GM23338 (cell line): ENCODE measurements around the gene KDM4B.
A peak's percentile ranks its signal among the peaks of the same experiment; 100 is the strongest.

Experiments
- CREB1 ChIP-seq: fragments of 250-450 bp; sonication (Bioruptor Pico); IDR thresholded peaks from 2 replicates; pipeline ENCODE4 v1.5.0; 2020; ENCODE audit warnings: low read depth, mild to moderate bottlenecking, moderate library complexity
- EZH2 ChIP-seq: fragments of 200-600 bp; sonication (generic); IDR thresholded peaks from one replicate; pipeline ENCODE4 v1.8.0; 2017; ENCODE audit warnings: antibody characterized with exemption, mild to moderate bottlenecking, low read depth; ENCODE audit not compliant: unreplicated experiment
- EZH2phosphoT487 ChIP-seq: fragments of 200-600 bp; sonication (generic); IDR thresholded peaks from one replicate; pipeline ENCODE4 v1.8.1; 2018; ENCODE audit warnings: antibody characterized with exemption; ENCODE audit not compliant: unreplicated experiment
- JUNB ChIP-seq: IDR thresholded peaks from one replicate; pipeline ENCODE4 v1.6.1; 2016; ENCODE audit warnings: antibody characterized with exemption; ENCODE audit not compliant: unreplicated experiment
- POLR2AphosphoS5 ChIP-seq: IDR thresholded peaks from 2 replicates; pipeline ENCODE4 v1.6.1; 2016; ENCODE audit warnings: antibody characterized with exemption, low read depth
- ZNF331 ChIP-seq: fragments of 250-450 bp; sonication (Bioruptor Pico); IDR thresholded peaks from 2 replicates; pipeline ENCODE4 v1.5.0; 2020; ENCODE audit warnings: low read depth, mild to moderate bottlenecking, moderate library complexity
- TF ChIP-seq, protein P1 (sequence below), 2 experiments: fragments of 200-600 bp in 1 of 2; sonication (generic) in 1 of 2; conservative IDR thresholded peaks; 2 replicates each; pipeline versions ENCODE4 v1.5.1 to v1.6.1; 2016 to 2017; ENCODE audit warnings: antibody characterized with exemption in 2 of 2, low read depth in 2 of 2, mild to moderate bottlenecking in 2 of 2, moderate library complexity in 1 of 2
- TF ChIP-seq, protein P2 (sequence below): IDR thresholded peaks from 2 replicates; pipeline ENCODE4 v1.6.1; 2016; ENCODE audit warnings: antibody characterized with exemption
- TF ChIP-seq, protein P3 (sequence below): IDR thresholded peaks from one replicate; pipeline ENCODE4 v1.6.1; 2018; ENCODE audit warnings: antibody characterized with exemption; ENCODE audit not compliant: unreplicated experiment
- TF ChIP-seq, protein P4 (sequence below): fragments of 250-450 bp; sonication (Bioruptor Pico); IDR thresholded peaks from 2 replicates; pipeline ENCODE4 v1.5.0; 2020; ENCODE audit warnings: mild to moderate bottlenecking, moderate library complexity

DNA sequence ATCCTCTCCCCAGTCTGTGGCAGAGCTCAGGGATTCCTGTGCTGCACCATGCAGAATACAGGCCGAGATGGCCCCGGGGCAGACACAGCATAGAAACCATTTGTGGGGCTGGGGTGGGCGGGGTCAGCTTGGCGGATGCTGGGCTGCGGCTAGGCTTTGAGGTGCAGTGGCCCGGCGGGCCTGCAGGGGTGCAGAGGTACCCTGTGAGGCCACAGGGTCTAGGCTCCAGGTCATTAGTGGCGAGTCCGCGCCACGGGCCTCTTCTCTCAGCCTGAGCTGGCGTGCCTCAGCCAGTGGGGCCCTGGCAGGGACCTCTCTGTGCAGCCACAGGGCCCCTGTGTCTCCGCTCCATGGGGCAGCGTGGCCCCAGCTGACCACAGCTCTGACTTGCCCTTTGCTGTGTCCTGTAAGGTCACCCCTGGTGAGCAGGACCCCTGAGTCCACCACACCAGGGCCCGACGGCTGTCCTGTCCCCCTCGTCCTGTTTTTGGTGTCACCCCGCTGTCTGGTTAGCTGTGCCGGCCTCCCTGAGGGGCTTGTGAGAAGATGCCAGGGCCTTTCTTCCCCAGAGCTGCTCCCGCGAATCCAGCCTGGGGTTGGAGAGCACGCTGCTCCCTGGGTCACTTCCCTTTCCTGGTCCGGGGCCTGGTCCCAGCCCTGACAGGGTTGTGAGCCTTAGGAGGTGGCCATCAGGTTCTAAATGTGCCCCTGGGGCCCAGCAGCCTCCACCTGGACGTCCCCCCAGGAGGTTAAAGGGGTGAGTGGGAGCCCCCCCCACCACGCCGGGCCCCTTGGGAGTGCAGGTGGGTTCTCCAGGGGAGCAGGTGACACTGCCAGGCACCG, 12.1 kb downstream of the KDM4B start:
- TF ChIP-seq EZH2phosphoT487 (no peak), EZH2 (no peak), POLR2AphosphoS5 (no peak), JUNB (no peak), CREB1 (CRISPR knock-in tag) (no peak), ZNF331 (no peak)
- TF ChIP-seq, protein P1, sequence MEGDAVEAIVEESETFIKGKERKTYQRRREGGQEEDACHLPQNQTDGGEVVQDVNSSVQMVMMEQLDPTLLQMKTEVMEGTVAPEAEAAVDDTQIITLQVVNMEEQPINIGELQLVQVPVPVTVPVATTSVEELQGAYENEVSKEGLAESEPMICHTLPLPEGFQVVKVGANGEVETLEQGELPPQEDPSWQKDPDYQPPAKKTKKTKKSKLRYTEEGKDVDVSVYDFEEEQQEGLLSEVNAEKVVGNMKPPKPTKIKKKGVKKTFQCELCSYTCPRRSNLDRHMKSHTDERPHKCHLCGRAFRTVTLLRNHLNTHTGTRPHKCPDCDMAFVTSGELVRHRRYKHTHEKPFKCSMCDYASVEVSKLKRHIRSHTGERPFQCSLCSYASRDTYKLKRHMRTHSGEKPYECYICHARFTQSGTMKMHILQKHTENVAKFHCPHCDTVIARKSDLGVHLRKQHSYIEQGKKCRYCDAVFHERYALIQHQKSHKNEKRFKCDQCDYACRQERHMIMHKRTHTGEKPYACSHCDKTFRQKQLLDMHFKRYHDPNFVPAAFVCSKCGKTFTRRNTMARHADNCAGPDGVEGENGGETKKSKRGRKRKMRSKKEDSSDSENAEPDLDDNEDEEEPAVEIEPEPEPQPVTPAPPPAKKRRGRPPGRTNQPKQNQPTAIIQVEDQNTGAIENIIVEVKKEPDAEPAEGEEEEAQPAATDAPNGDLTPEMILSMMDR (conservative IDR thresholded peaks at IDR 0.05; ENCODE audit: low read depth in 2 of 2): 0 out of 4 replicates have a peak, but pooled peaks have one; percentile 3 to 7
- TF ChIP-seq, protein P2, sequence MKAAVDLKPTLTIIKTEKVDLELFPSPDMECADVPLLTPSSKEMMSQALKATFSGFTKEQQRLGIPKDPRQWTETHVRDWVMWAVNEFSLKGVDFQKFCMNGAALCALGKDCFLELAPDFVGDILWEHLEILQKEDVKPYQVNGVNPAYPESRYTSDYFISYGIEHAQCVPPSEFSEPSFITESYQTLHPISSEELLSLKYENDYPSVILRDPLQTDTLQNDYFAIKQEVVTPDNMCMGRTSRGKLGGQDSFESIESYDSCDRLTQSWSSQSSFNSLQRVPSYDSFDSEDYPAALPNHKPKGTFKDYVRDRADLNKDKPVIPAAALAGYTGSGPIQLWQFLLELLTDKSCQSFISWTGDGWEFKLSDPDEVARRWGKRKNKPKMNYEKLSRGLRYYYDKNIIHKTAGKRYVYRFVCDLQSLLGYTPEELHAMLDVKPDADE: no peak
- TF ChIP-seq, protein P3, sequence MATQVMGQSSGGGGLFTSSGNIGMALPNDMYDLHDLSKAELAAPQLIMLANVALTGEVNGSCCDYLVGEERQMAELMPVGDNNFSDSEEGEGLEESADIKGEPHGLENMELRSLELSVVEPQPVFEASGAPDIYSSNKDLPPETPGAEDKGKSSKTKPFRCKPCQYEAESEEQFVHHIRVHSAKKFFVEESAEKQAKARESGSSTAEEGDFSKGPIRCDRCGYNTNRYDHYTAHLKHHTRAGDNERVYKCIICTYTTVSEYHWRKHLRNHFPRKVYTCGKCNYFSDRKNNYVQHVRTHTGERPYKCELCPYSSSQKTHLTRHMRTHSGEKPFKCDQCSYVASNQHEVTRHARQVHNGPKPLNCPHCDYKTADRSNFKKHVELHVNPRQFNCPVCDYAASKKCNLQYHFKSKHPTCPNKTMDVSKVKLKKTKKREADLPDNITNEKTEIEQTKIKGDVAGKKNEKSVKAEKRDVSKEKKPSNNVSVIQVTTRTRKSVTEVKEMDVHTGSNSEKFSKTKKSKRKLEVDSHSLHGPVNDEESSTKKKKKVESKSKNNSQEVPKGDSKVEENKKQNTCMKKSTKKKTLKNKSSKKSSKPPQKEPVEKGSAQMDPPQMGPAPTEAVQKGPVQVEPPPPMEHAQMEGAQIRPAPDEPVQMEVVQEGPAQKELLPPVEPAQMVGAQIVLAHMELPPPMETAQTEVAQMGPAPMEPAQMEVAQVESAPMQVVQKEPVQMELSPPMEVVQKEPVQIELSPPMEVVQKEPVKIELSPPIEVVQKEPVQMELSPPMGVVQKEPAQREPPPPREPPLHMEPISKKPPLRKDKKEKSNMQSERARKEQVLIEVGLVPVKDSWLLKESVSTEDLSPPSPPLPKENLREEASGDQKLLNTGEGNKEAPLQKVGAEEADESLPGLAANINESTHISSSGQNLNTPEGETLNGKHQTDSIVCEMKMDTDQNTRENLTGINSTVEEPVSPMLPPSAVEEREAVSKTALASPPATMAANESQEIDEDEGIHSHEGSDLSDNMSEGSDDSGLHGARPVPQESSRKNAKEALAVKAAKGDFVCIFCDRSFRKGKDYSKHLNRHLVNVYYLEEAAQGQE: no peak
- TF ChIP-seq, protein P4, sequence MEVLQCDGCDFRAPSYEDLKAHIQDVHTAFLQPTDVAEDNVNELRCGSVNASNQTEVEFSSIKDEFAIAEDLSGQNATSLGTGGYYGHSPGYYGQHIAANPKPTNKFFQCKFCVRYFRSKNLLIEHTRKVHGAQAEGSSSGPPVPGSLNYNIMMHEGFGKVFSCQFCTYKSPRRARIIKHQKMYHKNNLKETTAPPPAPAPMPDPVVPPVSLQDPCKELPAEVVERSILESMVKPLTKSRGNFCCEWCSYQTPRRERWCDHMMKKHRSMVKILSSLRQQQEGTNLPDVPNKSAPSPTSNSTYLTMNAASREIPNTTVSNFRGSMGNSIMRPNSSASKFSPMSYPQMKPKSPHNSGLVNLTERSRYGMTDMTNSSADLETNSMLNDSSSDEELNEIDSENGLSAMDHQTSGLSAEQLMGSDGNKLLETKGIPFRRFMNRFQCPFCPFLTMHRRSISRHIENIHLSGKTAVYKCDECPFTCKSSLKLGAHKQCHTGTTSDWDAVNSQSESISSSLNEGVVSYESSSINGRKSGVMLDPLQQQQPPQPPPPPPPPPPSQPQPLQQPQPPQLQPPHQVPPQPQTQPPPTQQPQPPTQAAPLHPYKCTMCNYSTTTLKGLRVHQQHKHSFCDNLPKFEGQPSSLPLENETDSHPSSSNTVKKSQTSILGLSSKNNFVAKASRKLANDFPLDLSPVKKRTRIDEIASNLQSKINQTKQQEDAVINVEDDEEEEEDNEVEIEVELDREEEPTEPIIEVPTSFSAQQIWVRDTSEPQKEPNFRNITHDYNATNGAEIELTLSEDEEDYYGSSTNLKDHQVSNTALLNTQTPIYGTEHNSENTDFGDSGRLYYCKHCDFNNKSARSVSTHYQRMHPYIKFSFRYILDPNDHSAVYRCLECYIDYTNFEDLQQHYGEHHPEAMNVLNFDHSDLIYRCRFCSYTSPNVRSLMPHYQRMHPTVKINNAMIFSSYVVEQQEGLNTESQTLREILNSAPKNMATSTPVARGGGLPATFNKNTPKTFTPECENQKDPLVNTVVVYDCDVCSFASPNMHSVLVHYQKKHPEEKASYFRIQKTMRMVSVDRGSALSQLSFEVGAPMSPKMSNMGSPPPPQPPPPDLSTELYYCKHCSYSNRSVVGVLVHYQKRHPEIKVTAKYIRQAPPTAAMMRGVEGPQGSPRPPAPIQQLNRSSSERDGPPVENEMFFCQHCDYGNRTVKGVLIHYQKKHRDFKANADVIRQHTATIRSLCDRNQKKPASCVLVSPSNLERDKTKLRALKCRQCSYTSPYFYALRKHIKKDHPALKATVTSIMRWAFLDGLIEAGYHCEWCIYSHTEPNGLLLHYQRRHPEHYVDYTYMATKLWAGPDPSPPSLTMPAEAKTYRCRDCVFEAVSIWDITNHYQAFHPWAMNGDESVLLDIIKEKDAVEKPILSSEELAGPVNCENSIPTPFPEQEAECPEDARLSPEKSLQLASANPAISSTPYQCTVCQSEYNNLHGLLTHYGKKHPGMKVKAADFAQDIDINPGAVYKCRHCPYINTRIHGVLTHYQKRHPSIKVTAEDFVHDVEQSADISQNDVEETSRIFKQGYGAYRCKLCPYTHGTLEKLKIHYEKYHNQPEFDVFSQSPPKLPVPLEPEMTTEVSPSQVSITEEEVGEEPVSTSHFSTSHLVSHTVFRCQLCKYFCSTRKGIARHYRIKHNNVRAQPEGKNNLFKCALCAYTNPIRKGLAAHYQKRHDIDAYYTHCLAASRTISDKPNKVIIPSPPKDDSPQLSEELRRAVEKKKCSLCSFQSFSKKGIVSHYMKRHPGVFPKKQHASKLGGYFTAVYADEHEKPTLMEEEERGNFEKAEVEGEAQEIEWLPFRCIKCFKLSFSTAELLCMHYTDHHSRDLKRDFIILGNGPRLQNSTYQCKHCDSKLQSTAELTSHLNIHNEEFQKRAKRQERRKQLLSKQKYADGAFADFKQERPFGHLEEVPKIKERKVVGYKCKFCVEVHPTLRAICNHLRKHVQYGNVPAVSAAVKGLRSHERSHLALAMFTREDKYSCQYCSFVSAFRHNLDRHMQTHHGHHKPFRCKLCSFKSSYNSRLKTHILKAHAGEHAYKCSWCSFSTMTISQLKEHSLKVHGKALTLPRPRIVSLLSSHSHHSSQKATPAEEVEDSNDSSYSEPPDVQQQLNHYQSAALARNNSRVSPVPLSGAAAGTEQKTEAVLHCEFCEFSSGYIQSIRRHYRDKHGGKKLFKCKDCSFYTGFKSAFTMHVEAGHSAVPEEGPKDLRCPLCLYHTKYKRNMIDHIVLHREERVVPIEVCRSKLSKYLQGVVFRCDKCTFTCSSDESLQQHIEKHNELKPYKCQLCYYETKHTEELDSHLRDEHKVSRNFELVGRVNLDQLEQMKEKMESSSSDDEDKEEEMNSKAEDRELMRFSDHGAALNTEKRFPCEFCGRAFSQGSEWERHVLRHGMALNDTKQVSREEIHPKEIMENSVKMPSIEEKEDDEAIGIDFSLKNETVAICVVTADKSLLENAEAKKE (CRISPR knock-in tag): no peak
